HepG2 (cell line): ENCODE measurements around the gene MYO15A. TPM values are rescaled to one million over a fixed set of nuclear protein-coding genes. Genes with fewer than 3 reads are reported as not detected.
A peak's percentile ranks its signal among the peaks of the same experiment; 100 is the strongest.

ENCODE experiments used
- CAMTA2 ChIP-seq: sonication (generic); formaldehyde crosslinking; IDR thresholded peaks from 2 replicates; pipeline ENCODE4 v1.4.0; 2020; ENCODE audit warnings: mild to moderate bottlenecking, missing genetic modification reagents, borderline replicate concordance
- CBFB ChIP-seq: sonication (generic); formaldehyde crosslinking; IDR thresholded peaks from 2 replicates; pipeline ENCODE4 v1.4.0; 2020; ENCODE audit warnings: missing genetic modification reagents
- CHD4 ChIP-seq: fragments of 200-600 bp; sonication (generic); IDR thresholded peaks from 2 replicates; pipeline ENCODE4 v1.7.0; 2017; ENCODE audit warnings: mild to moderate bottlenecking, low read length, borderline replicate concordance
- DMAP1 ChIP-seq: IDR thresholded peaks from 2 replicates; pipeline ENCODE4 v1.6.1; 2016
- FOSL1 ChIP-seq: sonication (generic); formaldehyde crosslinking; IDR thresholded peaks from 2 replicates; pipeline ENCODE4 v1.9.0; 2021; ENCODE audit warnings: missing genetic modification reagents, borderline replicate concordance
- HDAC2 ChIP-seq: sonication (generic); formaldehyde crosslinking; IDR thresholded peaks from 2 replicates; pipeline ENCODE4 v1.4.0; 2020; ENCODE audit warnings: missing genetic modification reagents
- RXRA ChIP-seq: sonication (generic); formaldehyde crosslinking; IDR thresholded peaks from 2 replicates; pipeline ENCODE4 v1.5.1; 2020; ENCODE audit warnings: missing genetic modification reagents
- THRA ChIP-seq: sonication (generic); formaldehyde crosslinking; IDR thresholded peaks from 2 replicates; pipeline ENCODE4 v1.4.0; 2020; ENCODE audit warnings: missing genetic modification reagents, borderline replicate concordance
- U2AF2 ChIP-seq: fragments of 200-400 bp; formaldehyde crosslinking; IDR thresholded peaks from 2 replicates; pipeline ENCODE4 v1.6.1; 2017; ENCODE audit warnings: low read depth, mild to moderate bottlenecking, low read length
- UBTF ChIP-seq: sonication (generic); formaldehyde crosslinking; IDR thresholded peaks from 2 replicates; pipeline ENCODE4 v1.4.0; 2020; ENCODE audit warnings: mild to moderate bottlenecking, missing genetic modification reagents
- ZFP90 ChIP-seq: sonication (generic); formaldehyde crosslinking; IDR thresholded peaks from 2 replicates; pipeline ENCODE4 v1.8.0; 2022; ENCODE audit warnings: missing genetic modification reagents, mild to moderate bottlenecking, inconsistent platforms, borderline replicate concordance
- ZNF446 ChIP-seq: sonication (generic); formaldehyde crosslinking; IDR thresholded peaks from 2 replicates; pipeline ENCODE4 v1.5.0; 2020; ENCODE audit warnings: mild to moderate bottlenecking, missing genetic modification reagents
- ZNF607 ChIP-seq: sonication (generic); formaldehyde crosslinking; IDR thresholded peaks from 2 replicates; pipeline ENCODE4 v1.5.1; 2020; ENCODE audit warnings: missing genetic modification reagents, mild to moderate bottlenecking, borderline replicate concordance
- polyA plus RNA-seq, 8 experiments: library from polyadenylated mRNA; depleted of rRNA in 3 of 8; stranded (reverse) in 7 of 8; unstranded in 1 of 8; fragments of >200 nt; fragmentation: Illumina TruSeq in 4 of 8; extraction: Trizol in 4 of 8; gene quantifications; 2 replicates each; pipeline versions ENCODE4 v1.2.1 to v1.2.3, GENCODE V29; 2011 to 2016; ENCODE audit warnings: low read depth in 4 of 8, missing spikeins in 1 of 8, mixed read lengths in 1 of 8; ENCODE audit not compliant: insufficient read depth in 1 of 8
- total RNA-seq, 5 experiments: library from RNA; depleted of rRNA; stranded (reverse); fragments of >200 nt; fragmentation: Illumina TruSeq; extraction: Trizol; gene quantifications; 2 replicates each; pipeline ENCODE4 v1.2.3, GENCODE V29; 2016; ENCODE audit warnings: low read depth in 1 of 5
- TF ChIP-seq, protein P1 (sequence below): sonication (generic); formaldehyde crosslinking; IDR thresholded peaks from 2 replicates; pipeline ENCODE4 v1.4.0; 2020; ENCODE audit warnings: mild to moderate bottlenecking, missing genetic modification reagents
- TF ChIP-seq, protein P2 (sequence below): sonication (generic); formaldehyde crosslinking; IDR thresholded peaks from 2 replicates; pipeline ENCODE4 v1.4.0; 2020; ENCODE audit warnings: missing genetic modification reagents
- TF ChIP-seq, protein P3 (sequence below): sonication (generic); formaldehyde crosslinking; conservative IDR thresholded peaks from 2 replicates; pipeline ENCODE4 v1.4.0; 2020; ENCODE audit warnings: missing genetic modification reagents

Gene MYO15A
- total and polyA plus RNA-seq, 2 of the 13 experiments (the other 11 are each of a cell fraction or from before 2014, with no cell fraction given): 0.07 to 0.20 TPM

DNA sequence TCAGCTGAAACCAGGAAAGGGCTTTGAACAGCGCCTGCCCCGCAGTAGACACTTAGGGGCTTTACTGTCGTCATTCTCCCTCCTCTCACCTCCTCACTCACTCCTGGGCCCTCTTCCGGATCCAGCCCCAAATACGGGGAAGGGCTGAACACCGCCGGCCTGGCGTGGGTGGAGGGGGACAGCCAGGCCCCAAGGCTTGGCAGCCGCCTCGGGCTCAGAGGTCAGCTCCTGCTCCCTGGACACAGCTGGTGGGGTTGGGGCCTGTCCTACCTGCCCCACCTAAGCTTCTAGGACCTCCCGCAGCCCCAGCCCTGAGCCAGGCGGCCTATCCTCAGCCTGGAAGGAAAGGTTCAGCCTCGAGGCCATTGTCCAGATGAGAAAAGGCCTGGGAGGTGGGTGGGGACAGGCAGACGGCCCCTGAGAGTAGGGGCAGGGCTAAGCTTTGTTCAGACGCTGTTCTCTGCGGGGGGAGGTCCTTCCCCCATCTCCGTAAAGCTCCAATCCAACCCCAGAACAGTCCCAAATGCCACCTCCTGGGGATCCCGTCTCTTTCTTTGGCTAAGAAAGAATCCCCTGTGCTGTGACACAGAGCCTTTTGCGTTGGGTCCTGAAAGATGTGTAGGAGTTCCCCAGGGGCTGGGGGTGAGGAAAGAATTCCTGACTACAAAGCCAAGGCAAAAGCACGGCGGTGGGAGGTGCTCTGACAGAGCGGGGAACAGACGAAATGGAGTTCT lies 116.0 kb downstream of the MYO15A start (continued):
- TF ChIP-seq UBTF (peak; percentile 76), FOSL1 (CRISPR knock-in tag) (no peak), THRA (CRISPR knock-in tag) (no peak), ZFP90 (CRISPR knock-in tag) (peak; percentile 62; the same call in 1 of the 2 replicates), DMAP1 (peak; percentile 42; the same call in 1 of the 2 replicates), CHD4 (no peak), ZNF607 (CRISPR knock-in tag) (no peak), RXRA (peak; percentile 42; the same call in 1 of the 2 replicates), ZNF446 (CRISPR knock-in tag) (no peak), U2AF2 (no peak), CAMTA2 (no peak), HDAC2 (no peak), CBFB (CRISPR knock-in tag) (no peak)
- TF ChIP-seq, protein P1, sequence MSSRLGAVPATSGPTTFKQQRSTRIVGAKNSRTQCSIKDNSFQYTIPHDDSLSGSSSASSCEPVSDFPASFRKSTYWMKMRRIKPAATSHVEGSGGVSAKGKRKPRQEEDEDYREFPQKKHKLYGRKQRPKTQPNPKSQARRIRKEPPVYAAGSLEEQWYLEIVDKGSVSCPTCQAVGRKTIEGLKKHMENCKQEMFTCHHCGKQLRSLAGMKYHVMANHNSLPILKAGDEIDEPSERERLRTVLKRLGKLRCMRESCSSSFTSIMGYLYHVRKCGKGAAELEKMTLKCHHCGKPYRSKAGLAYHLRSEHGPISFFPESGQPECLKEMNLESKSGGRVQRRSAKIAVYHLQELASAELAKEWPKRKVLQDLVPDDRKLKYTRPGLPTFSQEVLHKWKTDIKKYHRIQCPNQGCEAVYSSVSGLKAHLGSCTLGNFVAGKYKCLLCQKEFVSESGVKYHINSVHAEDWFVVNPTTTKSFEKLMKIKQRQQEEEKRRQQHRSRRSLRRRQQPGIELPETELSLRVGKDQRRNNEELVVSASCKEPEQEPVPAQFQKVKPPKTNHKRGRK (CRISPR knock-in tag): no peak
- TF ChIP-seq, protein P2, sequence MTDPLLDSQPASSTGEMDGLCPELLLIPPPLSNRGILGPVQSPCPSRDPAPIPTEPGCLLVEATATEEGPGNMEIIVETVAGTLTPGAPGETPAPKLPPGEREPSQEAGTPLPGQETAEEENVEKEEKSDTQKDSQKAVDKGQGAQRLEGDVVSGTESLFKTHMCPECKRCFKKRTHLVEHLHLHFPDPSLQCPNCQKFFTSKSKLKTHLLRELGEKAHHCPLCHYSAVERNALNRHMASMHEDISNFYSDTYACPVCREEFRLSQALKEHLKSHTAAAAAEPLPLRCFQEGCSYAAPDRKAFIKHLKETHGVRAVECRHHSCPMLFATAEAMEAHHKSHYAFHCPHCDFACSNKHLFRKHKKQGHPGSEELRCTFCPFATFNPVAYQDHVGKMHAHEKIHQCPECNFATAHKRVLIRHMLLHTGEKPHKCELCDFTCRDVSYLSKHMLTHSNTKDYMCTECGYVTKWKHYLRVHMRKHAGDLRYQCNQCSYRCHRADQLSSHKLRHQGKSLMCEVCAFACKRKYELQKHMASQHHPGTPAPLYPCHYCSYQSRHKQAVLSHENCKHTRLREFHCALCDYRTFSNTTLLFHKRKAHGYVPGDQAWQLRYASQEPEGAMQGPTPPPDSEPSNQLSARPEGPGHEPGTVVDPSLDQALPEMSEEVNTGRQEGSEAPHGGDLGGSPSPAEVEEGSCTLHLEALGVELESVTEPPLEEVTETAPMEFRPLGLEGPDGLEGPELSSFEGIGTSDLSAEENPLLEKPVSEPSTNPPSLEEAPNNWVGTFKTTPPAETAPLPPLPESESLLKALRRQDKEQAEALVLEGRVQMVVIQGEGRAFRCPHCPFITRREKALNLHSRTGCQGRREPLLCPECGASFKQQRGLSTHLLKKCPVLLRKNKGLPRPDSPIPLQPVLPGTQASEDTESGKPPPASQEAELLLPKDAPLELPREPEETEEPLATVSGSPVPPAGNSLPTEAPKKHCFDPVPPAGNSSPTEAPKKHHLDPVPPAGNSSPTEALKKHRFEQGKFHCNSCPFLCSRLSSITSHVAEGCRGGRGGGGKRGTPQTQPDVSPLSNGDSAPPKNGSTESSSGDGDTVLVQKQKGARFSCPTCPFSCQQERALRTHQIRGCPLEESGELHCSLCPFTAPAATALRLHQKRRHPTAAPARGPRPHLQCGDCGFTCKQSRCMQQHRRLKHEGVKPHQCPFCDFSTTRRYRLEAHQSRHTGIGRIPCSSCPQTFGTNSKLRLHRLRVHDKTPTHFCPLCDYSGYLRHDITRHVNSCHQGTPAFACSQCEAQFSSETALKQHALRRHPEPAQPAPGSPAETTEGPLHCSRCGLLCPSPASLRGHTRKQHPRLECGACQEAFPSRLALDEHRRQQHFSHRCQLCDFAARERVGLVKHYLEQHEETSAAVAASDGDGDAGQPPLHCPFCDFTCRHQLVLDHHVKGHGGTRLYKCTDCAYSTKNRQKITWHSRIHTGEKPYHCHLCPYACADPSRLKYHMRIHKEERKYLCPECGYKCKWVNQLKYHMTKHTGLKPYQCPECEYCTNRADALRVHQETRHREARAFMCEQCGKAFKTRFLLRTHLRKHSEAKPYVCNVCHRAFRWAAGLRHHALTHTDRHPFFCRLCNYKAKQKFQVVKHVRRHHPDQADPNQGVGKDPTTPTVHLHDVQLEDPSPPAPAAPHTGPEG (CRISPR knock-in tag): no peak
- TF ChIP-seq, protein P3, sequence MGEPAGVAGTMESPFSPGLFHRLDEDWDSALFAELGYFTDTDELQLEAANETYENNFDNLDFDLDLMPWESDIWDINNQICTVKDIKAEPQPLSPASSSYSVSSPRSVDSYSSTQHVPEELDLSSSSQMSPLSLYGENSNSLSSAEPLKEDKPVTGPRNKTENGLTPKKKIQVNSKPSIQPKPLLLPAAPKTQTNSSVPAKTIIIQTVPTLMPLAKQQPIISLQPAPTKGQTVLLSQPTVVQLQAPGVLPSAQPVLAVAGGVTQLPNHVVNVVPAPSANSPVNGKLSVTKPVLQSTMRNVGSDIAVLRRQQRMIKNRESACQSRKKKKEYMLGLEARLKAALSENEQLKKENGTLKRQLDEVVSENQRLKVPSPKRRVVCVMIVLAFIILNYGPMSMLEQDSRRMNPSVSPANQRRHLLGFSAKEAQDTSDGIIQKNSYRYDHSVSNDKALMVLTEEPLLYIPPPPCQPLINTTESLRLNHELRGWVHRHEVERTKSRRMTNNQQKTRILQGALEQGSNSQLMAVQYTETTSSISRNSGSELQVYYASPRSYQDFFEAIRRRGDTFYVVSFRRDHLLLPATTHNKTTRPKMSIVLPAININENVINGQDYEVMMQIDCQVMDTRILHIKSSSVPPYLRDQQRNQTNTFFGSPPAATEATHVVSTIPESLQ (CRISPR knock-in tag): no peak
